KMS-11 (cell line): Measurements from ENCODE around the gene SYNC.

Source experiments
- H2AFZ ChIP-seq: fragments of 200-600 bp; sonication (generic); 2 replicates; pipeline ENCODE4 v1.6.1; 2016; ENCODE audit warnings: antibody characterized with exemption, mixed run types, low read depth
- H3K27ac ChIP-seq: fragments of 200-600 bp; sonication (generic); 2 replicates; pipeline ENCODE4 v1.6.1; 2016; ENCODE audit warnings: mild to moderate bottlenecking, mixed run types
- H3K27me3 ChIP-seq: fragments of 200-600 bp; sonication (generic); 2 replicates; pipeline ENCODE4 v1.6.1; 2017; ENCODE audit warnings: mild to moderate bottlenecking, low read depth, mixed run types, moderate library complexity; ENCODE audit not compliant: insufficient read depth
- H3K36me3 ChIP-seq: fragments of 200-600 bp; sonication (generic); 2 replicates; pipeline ENCODE4 v1.6.1; 2017; ENCODE audit warnings: mild to moderate bottlenecking, mixed run types; ENCODE audit not compliant: insufficient read depth
- H3K4me1 ChIP-seq: fragments of 200-600 bp; sonication (generic); 2 replicates; pipeline ENCODE4 v1.6.1; 2016; ENCODE audit warnings: mild to moderate bottlenecking, low read depth, mixed run types; ENCODE audit not compliant: poor library complexity, severe bottlenecking
- H3K4me2 ChIP-seq: fragments of 200-600 bp; sonication (generic); 2 replicates; pipeline ENCODE4 v1.7.0; 2016; ENCODE audit warnings: mild to moderate bottlenecking, mixed run types
- H3K4me3 ChIP-seq: fragments of 200-600 bp; sonication (generic); IDR thresholded peaks from 2 replicates; pipeline ENCODE4 v1.6.1; 2017; ENCODE audit warnings: low read depth, low read length, mixed read lengths; ENCODE audit not compliant: insufficient read depth
- H3K79me2 ChIP-seq: fragments of 200-600 bp; sonication (generic); 2 replicates; pipeline ENCODE4 v1.6.1; 2016; ENCODE audit warnings: low read depth, mixed run types; ENCODE audit not compliant: insufficient read depth
- H3K9ac ChIP-seq: fragments of 200-600 bp; sonication (generic); 2 replicates; pipeline ENCODE4 v1.6.1; 2016; ENCODE audit warnings: mild to moderate bottlenecking, mixed run types
- H4K20me1 ChIP-seq: fragments of 200-600 bp; sonication (generic); 2 replicates; pipeline ENCODE4 v1.6.1; 2016; ENCODE audit warnings: mild to moderate bottlenecking, mixed run types; ENCODE audit not compliant: insufficient read depth
- CTCF ChIP-seq: fragments of 200-600 bp; sonication (generic); conservative IDR thresholded peaks from 2 replicates; pipeline ENCODE4 v1.6.1; 2017; ENCODE audit warnings: low read depth, mild to moderate bottlenecking, antibody characterized with exemption, low read length, moderate library complexity, mixed read lengths

Gene SYNC

GRCh38 chr1:32748348-32748747 lies 45.8 kb upstream of the SYNC start:
- H3K4me2 ChIP-seq = no peak overlapping the region
- H3K9ac ChIP-seq = no peak overlapping the region
- H3K79me2 ChIP-seq = no peaks in the 10 kb centered on the region
- peaks cover 3% of the 10 kb centered on the region for H3K4me1 ChIP-seq
- H3K27ac ChIP-seq = no peak overlapping the region
- no peak overlapping the region for H2AFZ ChIP-seq
- no peaks in the 10 kb centered on the region for H4K20me1 ChIP-seq
- no peaks in the 10 kb centered on the region for H3K36me3 ChIP-seq
- no peaks in the 10 kb centered on the region for H3K27me3 ChIP-seq
- no peak overlapping the region for H3K4me3 ChIP-seq
- TF ChIP-seq CTCF = no peak

GRCh38 chr1:32746130-32746529 lies 43.6 kb upstream of the SYNC start:
- TF ChIP-seq CTCF = no peak
- no peak overlapping the region for H3K4me3 ChIP-seq
- H2AFZ ChIP-seq = no peak overlapping the region
- H4K20me1 ChIP-seq = no peaks in the 10 kb centered on the region
- no peak overlapping the region for H3K9ac ChIP-seq
- no peak overlapping the region for H3K4me2 ChIP-seq
- H3K4me1 ChIP-seq = peaks cover 9% of the 10 kb centered on the region
- H3K27me3 ChIP-seq = no peaks in the 10 kb centered on the region
- H3K79me2 ChIP-seq = no peaks in the 10 kb centered on the region
- H3K27ac ChIP-seq = no peak overlapping the region
- no peaks in the 10 kb centered on the region for H3K36me3 ChIP-seq

- Histone ChIP-seq H4K20me1 (no peaks in the 10 kb centered on the region), H3K4me3 (no peak overlapping the region), H3K27me3 (no peaks in the 10 kb centered on the region), H3K36me3 (no peaks in the 10 kb centered on the region), H3K4me2 (no peak overlapping the region), H3K4me1 (peaks cover 13% of the 10 kb centered on the region), H3K9ac (no peak overlapping the region), H2AFZ (no peak overlapping the region), H3K27ac (no peak overlapping the region), H3K79me2 (no peaks in the 10 kb centered on the region)
- no peak for TF ChIP-seq CTCF
Observed at GRCh38 chr1:32744071-32744425, 41.5 kb upstream of the SYNC start.

- H3K36me3 ChIP-seq = no peaks in the 10 kb centered on the region
- H3K4me1 ChIP-seq = peaks cover 13% of the 10 kb centered on the region
- H3K4me3 ChIP-seq = no peak overlapping the region
- H3K9ac ChIP-seq = no peak overlapping the region
- H3K27me3 ChIP-seq = no peaks in the 10 kb centered on the region
- no peaks in the 10 kb centered on the region for H3K79me2 ChIP-seq
- no peak for TF ChIP-seq CTCF
- no peaks in the 10 kb centered on the region for H4K20me1 ChIP-seq
- H3K27ac ChIP-seq = no peak overlapping the region
- no peak overlapping the region for H3K4me2 ChIP-seq
- no peak overlapping the region for H2AFZ ChIP-seq
Observed at GRCh38 chr1:32743380-32744070, 41.0 kb upstream of the SYNC start.
